Neutrophil (primary cell): Measurements from ENCODE around the gene ADCY10.

Experiments
- H3K27ac ChIP-seq: fragments of 200-600 bp; sonication (generic); 2 replicates; pipeline ENCODE4 v1.5.1; 2016; ENCODE audit warnings: mild to moderate bottlenecking, moderate library complexity
- H3K27me3 ChIP-seq: fragments of 200-600 bp; sonication (generic); 2 replicates; pipeline ENCODE4 v1.6.0; 2016; ENCODE audit warnings: mild to moderate bottlenecking
- H3K36me3 ChIP-seq: fragments of 200-600 bp; sonication (generic); 2 replicates; pipeline ENCODE4 v1.5.1; 2017
- H3K4me1 ChIP-seq, 2 experiments: fragments of 200-600 bp in 1 of 2; sonication (generic) in 1 of 2; 1 replicate in 1 of 2; 2 replicates in 1 of 2; pipeline versions ENCODE4 v1.5.1 to v1.6.1; 2013 to 2016; ENCODE audit warnings: low read depth in 1 of 2, low read length in 1 of 2, mild to moderate bottlenecking in 1 of 2, moderate library complexity in 1 of 2; ENCODE audit not compliant: control insufficient read depth in 1 of 2, insufficient read depth in 1 of 2
- H3K4me3 ChIP-seq, 2 experiments: fragments of 200-600 bp in 1 of 2; sonication (generic) in 1 of 2; 1 replicate in 1 of 2; 2 replicates in 1 of 2; pipeline ENCODE4 v1.5.1; 2013 to 2016; ENCODE audit warnings: low read depth in 1 of 2, low read length in 1 of 2, mild to moderate bottlenecking in 1 of 2, moderate library complexity in 1 of 2
- H3K9me3 ChIP-seq: fragments of 200-600 bp; sonication (generic); 2 replicates; pipeline ENCODE4 v1.5.1; 2016
- CTCF ChIP-seq: fragments of 200-600 bp; sonication (generic); IDR thresholded peaks from 2 replicates; pipeline ENCODE4 v1.5.1; 2016; ENCODE audit warnings: antibody characterized with exemption

Gene ADCY10

GRCh38 chr1:167924543-167925231 lies 10.8 kb upstream of the ADCY10 start:
- TF ChIP-seq CTCF = no peak
- Histone ChIP-seq H3K9me3 (no peaks in the 10 kb centered on the region), H3K27ac (no peak overlapping the region), H3K36me3 (no peaks in the 10 kb centered on the region), H3K4me3 (no peak overlapping the region), H3K27me3 (no peaks in the 10 kb centered on the region), H3K4me1 (no peaks in the 10 kb centered on the region)

GRCh38 chr1:167924102-167924501 lies 10.2 kb upstream of the ADCY10 start:
- TF ChIP-seq CTCF = no peak
- Histone ChIP-seq H3K9me3 (no peaks in the 10 kb centered on the region), H3K27me3 (no peaks in the 10 kb centered on the region)

GRCh38 chr1:167923324-167924056 lies 9.6 kb upstream of the ADCY10 start:
- Histone ChIP-seq H3K4me3 (no peak overlapping the region), H3K27me3 (no peaks in the 10 kb centered on the region), H3K36me3 (no peaks in the 10 kb centered on the region), H3K4me1 (no peaks in the 10 kb centered on the region), H3K9me3 (no peaks in the 10 kb centered on the region), H3K27ac (no peak overlapping the region)
- TF ChIP-seq CTCF = no peak

More at GRCh38 chr1:167924102-167924501, 10.2 kb upstream of the ADCY10 start:
- Histone ChIP-seq H3K27ac (no peak overlapping the region), H3K4me3 (no peak overlapping the region), H3K36me3 (no peaks in the 10 kb centered on the region), H3K4me1 (no peaks in the 10 kb centered on the region)

- Histone ChIP-seq H3K36me3 (peaks cover 7% of the 10 kb centered on the region), H3K27me3 (no peaks in the 10 kb centered on the region), H3K9me3 (no peaks in the 10 kb centered on the region), H3K4me3 (no peak overlapping the region), H3K4me1 (no peaks in the 10 kb centered on the region), H3K27ac (no peak overlapping the region)
- no peak for TF ChIP-seq CTCF
These were observed 8.7 kb upstream of the ADCY10 start for GRCh38 chr1:167922611-167923074.

- H3K27me3 ChIP-seq = no peaks in the 10 kb centered on the region
- H3K27ac ChIP-seq = no peak overlapping the region
- H3K4me1 ChIP-seq = no peaks in the 10 kb centered on the region
- H3K9me3 ChIP-seq = no peaks in the 10 kb centered on the region
- no peak overlapping the region for H3K4me3 ChIP-seq
- H3K36me3 ChIP-seq = peaks cover 10% of the 10 kb centered on the region
- TF ChIP-seq CTCF = no peak
These were observed 8.1 kb upstream of the ADCY10 start for GRCh38 chr1:167922023-167922422.
